HG03175 (cell line): ENCODE data around the gene CDC34.

Experiments used
- ATAC-seq: cut with Tn5 transposase; IDR thresholded peaks from one replicate; pipeline ENCODE4 v1.9.1; 2021; ENCODE audit warnings: mild to moderate bottlenecking, moderate library complexity; ENCODE audit not compliant: unreplicated experiment

The CDC34 gene

GRCh38 chr19:497491-497868, 34.1 kb upstream of the CDC34 start:
- ATAC-seq, result no peak

GRCh38 chr19:497869-498510, 33.6 kb upstream of the CDC34 start:
- ATAC-seq, result no peak

GRCh38 chr19:498511-498891, 33.1 kb upstream of the CDC34 start:
- no peak for ATAC-seq

- ATAC-seq, result no peak
Observed at GRCh38 chr19:498977-499623, 32.5 kb upstream of the CDC34 start.

- no peak for ATAC-seq
Observed at GRCh38 chr19:501646-502045, 29.9 kb upstream of the CDC34 start.

- ATAC-seq, result no peak
Observed at GRCh38 chr19:504616-505015, 26.9 kb upstream of the CDC34 start.

- peak; percentile 66 for ATAC-seq
Observed at GRCh38 chr19:506404-507285, 24.9 kb upstream of the CDC34 start.

- peak; percentile 61 for ATAC-seq
Observed at GRCh38 chr19:507286-508203, 24.0 kb upstream of the CDC34 start, which contains the start of gene TPGS1. Gene TPGS1, plus strand, starts transcription at chr19:507497. Its CDS starts 10 bp downstream, at chr19:507507.

GRCh38 chr19:508204-509150, 23.1 kb upstream of the CDC34 start:
- ATAC-seq, result no peak

- peak; percentile 34 for ATAC-seq
Observed at GRCh38 chr19:510606-511100, 20.9 kb upstream of the CDC34 start.

- no peak for ATAC-seq
Observed at GRCh38 chr19:511101-511851, 20.3 kb upstream of the CDC34 start.

- ATAC-seq, result no peak
Observed at GRCh38 chr19:512547-513365, 18.8 kb upstream of the CDC34 start.

- no peak for ATAC-seq
Observed at GRCh38 chr19:513368-514165, 18.0 kb upstream of the CDC34 start.

- no peak for ATAC-seq
Observed at GRCh38 chr19:514166-514663, 17.3 kb upstream of the CDC34 start.

- ATAC-seq, result no peak
Observed at GRCh38 chr19:517721-518597, 13.6 kb upstream of the CDC34 start.
